ENCODE measurements around the gene ISY1. TPM values are rescaled to one million over a fixed set of nuclear protein-coding genes. Genes with fewer than 3 reads are reported as not detected.

ISY1 gene
- 22.2 to 25.5 TPM (median 22.7 TPM) in 5 replicates for total RNA-seq (2022; extraction: Qiagen RNA extraction; ENCODE audit: low read depth)

GRCh38 chr3:129160891-129161859 lies at the start of gene ISY1:
ISY1 (minus strand) TSS chr3:129161063; CDS start chr3:129160975, 88 bp downstream.

GRCh38 chr3:129183569-129184395 lies 22.9 kb upstream of the ISY1 start, which contains the start of gene CNBP:
CNBP (minus strand) TSS chr3:129183896; CDS start chr3:129171757, 12,139 bp downstream.

GRCh38 chr3:129121792-129122411 lies 39.0 kb downstream of the ISY1 start, which contains the start of gene RAB43:
RAB43 (minus strand) TSS chr3:129121804; CDS start chr3:129121489, 315 bp downstream.

Other genes starting within 250 kb of the ISY1 start
- 0.03 to 0.25 TPM in 2 of 5 replicates, not detected in the others for gene CFAP92, start 167.0 kb downstream of the ISY1 start, total RNA-seq (2022; extraction: Qiagen RNA extraction; ENCODE audit: low read depth)
- 0.06 TPM in 1 of 5 replicates, not detected in the others for gene EFCC1, start 159.8 kb downstream of the ISY1 start, total RNA-seq (2022; extraction: Qiagen RNA extraction; ENCODE audit: low read depth)
- gene GP9, start 100.3 kb downstream of the ISY1 start, total RNA-seq (2022; extraction: Qiagen RNA extraction; ENCODE audit: low read depth) = not detected in 5 replicates
- gene RAB43, start 39.3 kb downstream of the ISY1 start, total RNA-seq (2022; extraction: Qiagen RNA extraction; ENCODE audit: low read depth) = 2.3 to 5.3 TPM (median 4.3 TPM) in 5 replicates
- gene CNBP, start 22.8 kb upstream of the ISY1 start, total RNA-seq (2022; extraction: Qiagen RNA extraction; ENCODE audit: low read depth) = 316 to 353 TPM (median 336 TPM) in 5 replicates
- 70.0 to 84.5 TPM (median 80.6 TPM) in 5 replicates for gene COPG1, start 88.5 kb upstream of the ISY1 start, total RNA-seq (2022; extraction: Qiagen RNA extraction; ENCODE audit: low read depth)
- gene HMCES, start 117.8 kb upstream of the ISY1 start, total RNA-seq (2022; extraction: Qiagen RNA extraction; ENCODE audit: low read depth) = 40.7 to 43.9 TPM (median 41.7 TPM) in 5 replicates

Measured in A549 treated with CpdA at 1 μM for 4 hours (cell line).